HG03342 (cell line): ENCODE data around the gene MAP3K7CL.
"Not testable (repeated sequence)": the region's sequence is repeated elsewhere in the genome, so short reads cannot be mapped to it uniquely, and the experiment has no call there.

Experiments used
- ATAC-seq: cut with Tn5 transposase; IDR thresholded peaks from one replicate; pipeline ENCODE4 v1.9.1; 2021; ENCODE audit warnings: mild to moderate bottlenecking, moderate library complexity; ENCODE audit not compliant: unreplicated experiment

Gene MAP3K7CL

DNA sequence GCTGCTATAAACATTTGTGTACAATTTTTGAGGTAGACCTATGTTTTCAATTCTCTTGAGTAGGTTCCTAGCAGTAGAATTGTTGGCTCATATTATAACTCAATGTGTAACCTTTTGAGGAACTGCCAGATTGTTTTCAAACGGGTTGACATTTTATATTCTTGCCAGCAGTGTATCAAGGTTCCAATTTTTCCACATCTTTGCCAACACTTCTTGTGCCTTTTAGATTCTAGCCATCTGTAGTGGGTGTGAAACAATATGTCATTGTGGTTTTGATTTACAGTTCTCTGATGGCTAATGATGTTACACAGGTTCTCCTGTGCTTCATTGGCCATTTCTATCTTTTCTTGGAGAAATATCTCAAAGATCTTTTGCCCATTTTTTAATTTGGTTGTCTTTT, 36.4 kb downstream of the MAP3K7CL start:
- ATAC-seq = no peak

DNA sequence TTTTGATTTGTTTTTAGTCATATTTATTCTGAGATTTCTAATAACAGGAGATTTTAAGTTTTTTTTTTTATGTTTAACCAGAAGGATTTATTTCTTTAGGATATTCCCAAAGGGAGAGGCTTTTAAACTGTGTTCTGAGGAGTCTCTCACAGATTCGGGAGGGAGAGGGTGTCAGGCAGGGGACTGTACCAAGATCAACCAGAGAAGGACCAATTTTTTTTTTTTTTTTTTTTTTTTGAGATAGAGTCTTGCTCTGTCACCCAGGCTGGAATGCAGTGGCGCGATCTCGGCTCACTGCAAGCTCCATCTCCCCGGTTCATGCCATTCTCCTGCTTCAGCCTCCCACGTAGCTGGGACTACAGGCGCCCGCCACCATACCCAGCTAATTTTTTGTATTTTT, 37.0 kb downstream of the MAP3K7CL start:
- not testable (repeated sequence) for ATAC-seq

DNA sequence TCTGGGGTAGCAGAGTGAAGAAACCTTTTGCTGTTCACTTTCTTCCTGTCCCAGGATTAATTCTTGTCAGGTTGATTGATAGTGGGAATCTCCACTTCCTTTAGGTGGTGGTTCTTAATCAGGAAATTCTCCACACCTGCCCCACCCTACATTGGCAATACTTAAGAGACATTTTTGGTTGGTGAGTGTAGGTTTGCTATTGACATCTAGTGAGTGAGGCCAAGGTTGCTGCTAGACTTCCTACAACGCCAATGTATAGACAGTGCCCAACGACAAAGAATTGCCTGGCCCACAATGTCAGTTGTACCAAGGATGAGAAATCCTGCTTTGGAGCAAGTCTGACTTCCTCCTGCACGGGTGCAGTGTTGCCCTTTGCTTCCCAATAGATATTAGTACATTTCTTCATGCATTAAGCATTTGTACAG, 38.5 kb downstream of the MAP3K7CL start:
- no peak for ATAC-seq

DNA sequence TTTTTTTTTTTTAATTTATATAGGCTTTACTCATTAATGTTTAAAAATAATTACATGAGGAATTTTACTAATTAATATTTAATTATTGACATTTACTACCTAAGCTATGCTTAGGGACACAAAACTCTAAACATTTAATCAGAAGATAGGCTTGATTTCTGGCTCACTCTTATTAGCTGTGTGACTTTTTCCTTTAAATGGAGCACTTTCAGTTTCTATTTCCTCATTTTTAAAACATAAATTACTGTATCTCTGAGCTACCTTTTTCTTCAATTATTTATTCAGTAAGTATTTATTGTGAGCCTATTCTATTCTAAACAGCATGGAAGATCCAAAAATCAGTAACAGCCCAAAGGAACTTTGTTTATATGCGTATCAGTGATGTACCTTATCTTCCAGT, 40.5 kb downstream of the MAP3K7CL start:
- ATAC-seq = no peak

DNA sequence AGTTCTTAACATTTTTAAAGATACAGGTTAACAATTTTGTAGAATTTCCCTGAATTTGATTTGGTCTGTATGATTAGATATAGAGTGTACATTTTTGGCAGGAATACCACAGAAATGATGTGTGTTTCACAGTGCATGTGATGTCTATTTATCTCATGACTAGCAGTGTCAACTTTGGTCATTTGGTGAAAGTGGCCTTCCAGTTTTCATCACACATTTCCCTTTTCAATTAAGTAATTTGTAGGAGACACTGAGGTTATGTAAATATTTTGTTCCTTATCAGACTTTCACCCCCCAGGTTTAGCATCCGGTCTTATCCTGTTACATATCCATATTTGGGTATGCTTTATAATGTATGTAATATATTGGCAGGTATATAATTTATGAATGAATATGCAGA, 41.8 kb downstream of the MAP3K7CL start:
- ATAC-seq = no peak

DNA sequence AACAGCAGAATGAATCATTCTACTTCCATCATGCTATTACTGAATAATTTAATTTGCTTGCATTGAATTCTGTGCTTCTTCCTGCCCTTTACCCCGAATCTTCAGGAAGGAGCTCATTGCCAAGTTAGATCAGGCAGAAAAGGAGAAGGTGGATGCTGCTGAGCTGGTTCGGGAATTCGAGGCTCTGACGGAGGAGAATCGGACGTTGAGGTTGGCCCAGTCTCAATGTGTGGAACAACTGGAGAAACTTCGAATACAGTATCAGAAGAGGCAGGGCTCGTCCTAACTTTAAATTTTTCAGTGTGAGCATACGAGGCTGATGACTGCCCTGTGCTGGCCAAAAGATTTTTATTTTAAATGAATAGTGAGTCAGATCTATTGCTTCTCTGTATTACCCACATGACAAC, 44.2 kb downstream of the MAP3K7CL start:
- no peak for ATAC-seq

DNA sequence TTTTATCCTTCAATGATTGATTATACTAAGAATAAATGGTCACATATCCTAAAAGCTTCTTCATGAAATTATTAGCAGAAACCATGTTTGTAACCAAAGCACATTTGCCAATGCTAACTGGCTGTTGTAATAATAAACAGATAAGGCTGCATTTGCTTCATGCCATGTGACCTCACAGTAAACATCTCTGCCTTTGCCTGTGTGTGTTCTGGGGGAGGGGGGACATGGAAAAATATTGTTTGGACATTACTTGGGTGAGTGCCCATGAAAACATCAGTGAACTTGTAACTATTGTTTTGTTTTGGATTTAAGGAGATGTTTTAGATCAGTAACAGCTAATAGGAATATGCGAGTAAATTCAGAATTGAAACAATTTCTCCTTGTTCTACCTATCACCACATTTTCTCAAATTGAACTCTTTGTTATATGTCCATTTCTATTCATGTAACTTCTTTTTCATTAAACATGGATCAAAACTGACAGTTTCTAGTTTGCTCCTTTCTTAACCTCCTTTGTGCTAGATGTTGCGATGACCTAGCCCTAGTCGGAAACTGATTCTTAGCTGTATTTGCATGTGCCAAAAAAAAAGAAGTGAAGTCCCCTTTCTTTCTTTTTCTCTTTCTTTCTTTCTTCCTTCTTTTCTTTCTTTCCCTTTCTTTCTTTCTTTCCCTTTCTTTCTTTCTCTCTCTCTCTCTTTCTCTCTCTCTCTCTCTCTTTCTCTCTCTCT, 45.1 kb downstream of the MAP3K7CL start:
- ATAC-seq = no peak

DNA sequence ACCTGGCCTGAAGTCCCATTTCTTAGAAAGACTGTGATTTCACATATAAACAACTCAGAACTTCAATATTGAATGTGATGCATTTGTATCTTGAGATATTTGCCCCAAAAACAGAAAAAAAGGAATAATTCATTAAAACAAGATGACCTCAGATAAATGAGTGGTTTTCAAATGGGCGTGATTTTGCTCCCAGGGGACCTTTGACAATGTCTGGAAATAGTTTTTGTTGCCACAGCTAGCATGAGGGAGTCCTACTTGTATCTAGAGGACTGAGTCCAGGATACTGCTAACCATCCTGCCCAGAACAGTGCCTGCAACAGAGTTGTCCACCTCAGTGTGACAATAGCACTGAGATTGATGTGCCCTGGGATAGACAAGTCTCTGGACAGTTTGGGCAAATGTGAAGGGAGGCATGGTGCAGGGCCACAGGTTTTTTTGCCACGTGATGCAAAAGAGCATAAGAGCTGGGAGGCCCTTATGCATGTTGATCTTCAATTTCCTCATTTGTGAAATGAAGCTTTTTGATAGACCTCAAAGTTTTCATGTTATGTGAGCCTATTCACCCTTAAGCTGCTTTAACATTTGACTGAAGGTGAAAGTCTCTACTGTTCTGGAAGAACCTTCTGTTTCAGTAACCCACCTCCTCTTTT, 46.2 kb downstream of the MAP3K7CL start:
- no peak for ATAC-seq

DNA sequence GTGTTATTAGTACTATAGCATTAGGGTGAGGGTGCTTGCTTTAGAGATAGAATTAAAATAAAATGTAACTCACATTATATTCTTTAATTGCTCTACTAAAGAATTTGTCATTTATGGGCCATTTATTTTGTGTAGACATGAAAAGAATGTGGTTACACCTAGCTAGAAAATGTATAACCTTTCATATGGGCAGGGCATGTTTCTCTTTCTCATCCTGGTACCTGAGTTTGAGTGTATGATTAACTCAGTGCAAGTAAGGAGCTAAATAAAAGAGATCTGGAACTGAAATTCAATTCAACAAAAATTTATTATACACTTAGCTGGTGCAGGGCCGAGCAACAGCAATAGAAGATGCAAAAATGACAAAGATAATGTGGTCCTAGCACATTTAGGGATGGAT, 47.4 kb downstream of the MAP3K7CL start:
- ATAC-seq = no peak

DNA sequence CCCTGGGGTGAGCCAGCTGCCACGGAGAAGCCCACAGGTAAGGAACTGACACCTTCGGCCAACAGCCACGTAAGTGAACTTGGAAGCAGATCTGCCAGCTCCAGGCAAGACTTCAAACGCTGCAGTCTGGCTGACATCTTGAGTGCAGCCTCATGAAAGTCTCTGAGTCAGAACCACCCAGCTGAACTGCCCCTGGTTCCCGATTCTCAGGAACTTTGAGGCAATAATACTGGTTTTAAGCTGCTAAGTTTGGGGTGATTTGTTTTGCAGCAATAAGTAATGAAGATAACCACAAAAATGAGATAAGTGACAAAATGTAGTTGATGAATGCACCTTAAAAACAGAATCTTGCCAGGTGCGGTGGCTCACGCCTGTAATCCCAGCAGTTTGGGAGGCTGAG, 48.5 kb downstream of the MAP3K7CL start:
- ATAC-seq = no peak

DNA sequence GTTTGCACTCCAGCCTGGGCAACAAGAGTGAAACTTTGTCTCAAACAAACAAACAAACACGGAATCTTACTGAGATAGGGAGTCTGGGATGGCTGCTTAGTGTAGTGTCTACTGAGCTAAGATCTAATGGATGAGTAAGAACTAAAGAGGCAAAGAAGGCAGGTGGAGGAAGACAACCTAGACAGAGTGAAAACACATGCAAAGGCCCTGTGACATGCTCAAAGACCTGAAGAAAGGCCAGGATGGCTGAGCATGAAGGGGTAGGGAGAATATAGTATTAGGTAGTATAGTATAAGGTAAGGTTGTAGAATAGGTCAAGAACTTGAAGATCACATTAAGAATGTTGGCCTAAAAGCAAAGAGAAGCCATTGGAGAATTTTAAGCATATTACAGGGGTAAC, 49.1 kb downstream of the MAP3K7CL start:
- no peak for ATAC-seq

DNA sequence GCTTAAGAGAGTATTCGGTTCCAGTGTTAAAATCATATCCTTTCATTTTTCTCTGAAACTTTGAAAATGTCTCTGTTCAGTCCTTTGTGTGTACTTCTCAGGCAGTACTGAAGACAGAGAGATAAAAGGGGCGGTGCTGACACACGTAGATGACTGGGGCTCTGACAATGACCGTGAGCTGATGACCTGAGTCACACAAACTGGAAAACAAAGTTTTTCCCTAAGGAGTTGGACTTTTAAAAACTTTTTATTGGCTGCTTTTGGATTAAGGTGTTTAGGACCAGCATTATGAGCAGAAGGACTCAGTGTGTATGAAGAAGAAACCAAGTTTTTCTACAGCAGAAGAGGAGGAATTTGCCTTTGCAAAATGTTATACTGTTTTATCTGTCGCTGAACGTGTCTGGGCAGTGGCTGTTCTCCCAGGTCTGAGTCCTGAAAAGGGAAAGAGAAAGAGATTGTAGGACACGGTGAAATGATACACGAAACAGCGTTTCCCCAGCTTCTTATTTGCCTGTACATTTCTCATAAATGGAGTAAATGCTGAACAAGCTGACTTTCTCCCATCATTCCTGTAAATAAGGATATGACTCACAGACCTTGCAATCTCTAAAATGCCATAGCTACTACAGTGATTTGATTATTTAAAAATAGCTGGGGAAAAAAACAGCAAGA, 51.5 kb downstream of the MAP3K7CL start:
- no peak for ATAC-seq

DNA sequence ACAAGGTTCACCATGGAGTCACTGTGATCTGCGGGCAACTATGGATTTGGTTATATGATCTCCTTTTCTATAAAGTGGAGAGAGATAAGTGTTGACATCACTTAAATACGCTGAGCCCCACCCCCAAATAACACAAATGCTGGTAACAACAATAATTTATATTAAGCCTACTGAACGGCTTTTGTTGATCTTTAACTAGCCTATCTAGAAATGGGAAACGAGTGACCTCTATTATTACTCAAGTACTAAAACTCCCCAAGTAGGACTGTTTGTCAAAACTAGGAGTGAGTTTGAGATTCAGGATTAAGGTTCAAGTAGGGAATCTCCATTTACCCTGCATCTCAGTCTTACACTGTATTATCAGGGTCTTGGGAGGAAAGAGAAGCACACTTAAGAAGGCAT, 52.2 kb downstream of the MAP3K7CL start:
- ATAC-seq = no peak

DNA sequence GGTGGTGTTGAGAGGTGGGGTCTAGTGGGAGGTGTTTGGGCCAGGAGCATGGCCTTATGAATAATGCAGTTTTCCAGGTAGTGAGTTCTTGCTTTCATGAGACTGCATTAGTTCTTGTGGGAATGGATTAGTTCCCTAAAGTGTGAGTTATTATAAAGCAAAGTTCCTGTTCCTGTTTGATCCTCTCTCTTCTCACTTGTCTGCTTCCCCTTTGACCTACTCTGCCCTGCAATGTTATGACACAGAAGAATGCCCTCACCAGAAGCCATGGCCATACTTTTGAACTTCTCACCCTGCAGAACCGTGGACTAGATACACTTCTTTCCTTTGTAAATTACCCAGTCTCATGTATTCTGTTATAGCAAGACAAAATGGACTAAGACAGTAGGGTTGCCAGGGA, 53.6 kb downstream of the MAP3K7CL start:
- ATAC-seq = no peak

DNA sequence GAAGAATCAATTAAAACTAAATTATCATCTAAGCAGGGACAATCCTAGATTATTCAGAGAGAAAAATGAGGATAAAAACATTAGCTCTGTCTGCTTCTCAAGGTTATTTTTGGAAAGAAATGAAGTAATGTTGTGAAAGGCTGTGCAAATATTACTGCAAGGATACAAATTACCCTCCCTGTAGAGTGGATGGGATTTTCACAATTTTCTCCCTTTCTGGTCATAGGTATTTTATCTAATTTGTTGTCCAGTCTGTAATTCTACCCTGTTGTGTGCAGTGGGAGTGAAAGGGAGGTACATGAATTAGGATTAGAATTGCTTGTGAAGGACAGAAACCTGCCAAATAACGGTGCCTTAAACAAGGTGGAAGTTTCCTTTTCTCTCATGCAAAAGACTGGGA, 54.7 kb downstream of the MAP3K7CL start:
- ATAC-seq = no peak

DNA sequence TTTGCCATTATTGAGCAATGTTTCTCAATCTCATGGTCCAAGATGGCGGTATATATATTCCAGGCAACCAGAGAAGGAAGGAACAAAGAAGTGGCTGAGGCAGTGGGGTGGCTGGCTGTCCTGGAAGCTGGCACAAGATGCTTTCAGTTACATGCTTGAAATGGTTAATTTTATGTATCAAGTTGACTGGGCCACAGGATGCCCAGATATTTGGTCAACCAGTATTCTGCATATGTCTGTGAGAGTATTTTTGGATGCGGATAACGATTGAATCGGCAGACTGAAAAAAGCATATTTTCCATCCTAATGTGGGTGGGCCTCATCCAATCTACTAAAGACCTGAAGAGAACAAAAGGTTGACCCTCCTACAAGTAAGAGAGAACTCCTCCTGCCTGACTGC, 55.2 kb downstream of the MAP3K7CL start:
- ATAC-seq = no peak

DNA sequence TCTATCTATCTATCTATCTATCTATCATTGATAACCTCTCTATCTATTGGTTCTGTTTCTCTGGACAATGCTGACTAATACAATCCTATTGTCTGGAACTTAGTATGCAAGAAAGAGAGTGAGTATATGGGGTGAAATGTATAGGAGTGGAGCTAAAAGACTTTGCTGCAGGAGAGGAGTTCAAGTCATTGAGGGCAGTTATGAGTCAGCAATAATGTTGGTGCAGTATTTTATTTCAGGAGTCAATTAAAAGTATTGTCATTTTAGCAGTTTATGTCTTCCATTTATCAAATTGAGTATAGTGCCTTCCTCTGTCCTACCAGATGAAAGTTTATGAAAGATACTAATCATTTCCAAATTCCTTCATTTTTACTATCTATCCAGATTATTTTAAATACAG, 55.8 kb downstream of the MAP3K7CL start:
- ATAC-seq = no peak

DNA sequence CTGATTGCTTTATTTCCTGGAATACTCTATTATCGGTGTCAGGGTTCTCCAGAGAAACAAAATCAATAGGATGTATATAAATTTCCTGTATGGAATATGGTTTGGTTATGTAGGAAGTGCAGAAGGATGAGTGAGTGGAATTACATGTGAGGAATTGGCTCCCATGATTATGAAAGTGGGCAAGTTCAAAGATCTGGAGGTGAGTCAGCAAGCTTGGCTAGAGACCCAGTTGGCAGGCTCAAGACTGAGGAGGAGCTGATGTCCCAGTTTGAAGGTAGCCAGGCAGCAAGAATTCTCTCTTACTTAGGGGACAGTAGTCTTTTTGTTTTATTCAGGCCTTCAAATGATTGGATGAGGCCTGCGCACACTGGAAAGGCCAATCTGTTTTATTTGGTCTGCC, 57.5 kb downstream of the MAP3K7CL start:
- no peak for ATAC-seq

DNA sequence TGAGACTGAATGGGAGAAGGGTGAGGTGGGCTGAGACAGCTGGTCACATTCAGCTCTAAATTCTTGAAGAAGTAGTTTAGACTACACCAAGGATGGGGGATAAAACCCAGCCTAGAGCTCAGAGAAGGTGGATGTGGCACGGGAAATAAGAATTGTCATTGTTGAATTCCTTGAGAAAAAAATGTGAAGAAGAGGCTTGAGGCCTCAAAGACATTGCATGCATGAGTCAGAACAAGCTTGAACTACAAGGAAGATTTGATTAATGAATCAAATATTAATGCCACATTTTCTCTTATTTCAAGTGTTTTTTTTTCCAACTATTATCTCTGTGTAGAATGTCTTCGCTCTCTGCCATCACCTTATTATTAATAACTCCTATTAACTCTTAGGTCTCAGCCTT, 58.9 kb downstream of the MAP3K7CL start:
- no peak for ATAC-seq

DNA sequence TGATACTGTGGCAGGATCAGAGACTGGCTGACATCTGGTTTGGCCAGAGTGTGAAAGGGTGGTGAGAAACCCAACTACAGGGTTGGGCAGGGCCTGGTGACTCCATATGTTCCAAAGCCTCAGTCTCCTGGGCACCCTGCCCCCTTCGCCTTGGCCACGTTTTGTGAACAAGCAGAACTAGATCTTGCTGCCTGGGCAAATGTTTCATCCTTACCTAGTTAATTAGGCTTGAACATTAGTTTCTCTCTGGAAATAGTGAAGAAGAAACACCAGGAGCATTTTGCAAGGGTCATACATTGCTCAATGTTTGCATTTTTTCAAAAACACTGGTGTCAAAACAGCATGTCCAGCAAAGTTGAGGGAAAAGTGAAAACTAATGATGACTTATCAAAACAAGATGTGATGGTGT, 60.5 kb downstream of the MAP3K7CL start:
- no peak for ATAC-seq

DNA sequence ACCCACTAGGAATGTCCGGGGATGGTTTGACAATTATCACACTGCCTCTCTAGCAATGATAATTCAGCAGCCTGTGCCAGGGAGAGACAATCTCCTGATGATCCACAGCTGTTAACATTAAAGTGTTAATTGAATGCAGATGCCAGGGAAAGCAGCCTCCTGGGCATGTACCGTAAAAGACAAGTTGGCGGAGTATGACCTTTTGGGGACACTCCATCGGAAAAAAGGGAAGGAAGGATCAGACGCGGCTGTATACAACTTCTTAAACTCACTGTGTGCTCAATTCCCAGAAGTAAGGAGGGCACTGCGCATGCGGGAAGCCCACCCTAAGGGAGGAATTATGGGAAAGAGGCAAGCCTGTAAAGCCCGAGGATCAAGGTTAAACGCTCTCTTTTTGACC, 62.6 kb downstream of the MAP3K7CL start:
- no peak for ATAC-seq

DNA sequence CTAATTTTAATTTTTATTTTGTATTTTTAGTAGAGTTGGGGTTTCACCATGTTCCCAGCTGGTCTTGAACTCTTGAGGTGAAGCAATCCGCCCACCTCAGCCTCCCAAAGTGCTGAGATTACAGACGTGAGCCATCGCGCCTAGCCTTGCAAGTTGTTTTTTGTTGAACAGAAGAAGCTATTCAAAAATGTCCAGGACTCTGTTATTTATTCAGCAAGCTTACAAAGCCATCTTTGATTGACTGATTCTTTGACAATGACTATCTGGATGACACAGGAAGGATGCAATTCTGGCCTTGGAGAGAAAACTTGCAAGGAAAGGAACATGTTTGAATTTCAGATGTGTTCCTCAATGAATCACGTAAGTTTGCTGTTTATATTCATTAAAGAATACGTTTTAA, 63.5 kb downstream of the MAP3K7CL start:
- no peak for ATAC-seq
